Mesodermal cell (in vitro differentiated cells): ENCODE measurements around the gene PDE1A.

Experiments used
- H3K27ac ChIP-seq: 2 replicates; pipeline ENCODE4 v1.7.0; 2013; ENCODE audit warnings: mild to moderate bottlenecking, low read depth, low read length, moderate library complexity; ENCODE audit not compliant: severe bottlenecking
- H3K36me3 ChIP-seq: 2 replicates; pipeline ENCODE4 v1.7.1; 2013; ENCODE audit warnings: mild to moderate bottlenecking, low read length, moderate library complexity; ENCODE audit not compliant: control insufficient read depth, insufficient read depth
- H3K4me1 ChIP-seq: one replicate; pipeline ENCODE4 v1.7.1; 2013; ENCODE audit warnings: mild to moderate bottlenecking, low read length; ENCODE audit not compliant: insufficient read depth, control insufficient read depth, poor library complexity, severe bottlenecking
- H3K4me3 ChIP-seq: 2 replicates; pipeline ENCODE4 v1.7.0; 2013; ENCODE audit warnings: low read length, control low read depth, mild to moderate bottlenecking; ENCODE audit not compliant: insufficient read depth, poor library complexity, severe bottlenecking; ENCODE audit errors: extremely low read depth
- H3K9me3 ChIP-seq: 2 replicates; pipeline ENCODE4 v1.7.1; 2013; ENCODE audit warnings: mild to moderate bottlenecking, low read length, moderate library complexity; ENCODE audit not compliant: control insufficient read depth
- WGBS, 2 experiments: methylation state at CpG; one replicate each; pipeline ENCODE4 v1.1.5; 2013; ENCODE audit warnings: missing lambda C conversion rate in 2 of 2; ENCODE audit not compliant: insufficient coverage in 2 of 2; 5-methylcytosine and 5-hydroxymethylcytosine counted together

Gene PDE1A

DNA sequence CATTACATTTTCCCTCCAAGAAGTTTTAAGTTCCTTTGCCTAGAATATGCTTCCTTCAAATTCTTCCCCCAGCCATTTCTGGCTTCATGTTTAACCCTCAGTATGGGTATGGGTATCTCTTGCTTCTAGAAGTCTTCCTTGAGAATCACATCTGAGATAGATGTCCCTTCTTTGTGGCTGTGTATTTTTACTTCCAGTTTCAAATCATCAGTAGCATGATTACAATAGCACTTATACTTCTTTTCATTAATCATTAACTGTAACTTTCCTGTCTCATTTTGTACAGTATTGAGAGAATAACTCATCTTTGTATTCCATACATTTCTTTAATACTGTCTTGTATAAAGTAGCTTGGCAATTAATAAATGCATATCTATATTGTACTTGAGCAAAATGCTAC lies 17.3 kb upstream of the PDE1A start:
- Histone ChIP-seq H3K9me3 (no peaks in the 10 kb centered on the region), H3K4me1 (no peaks in the 10 kb centered on the region), H3K4me3 (no peak overlapping the region)

DNA sequence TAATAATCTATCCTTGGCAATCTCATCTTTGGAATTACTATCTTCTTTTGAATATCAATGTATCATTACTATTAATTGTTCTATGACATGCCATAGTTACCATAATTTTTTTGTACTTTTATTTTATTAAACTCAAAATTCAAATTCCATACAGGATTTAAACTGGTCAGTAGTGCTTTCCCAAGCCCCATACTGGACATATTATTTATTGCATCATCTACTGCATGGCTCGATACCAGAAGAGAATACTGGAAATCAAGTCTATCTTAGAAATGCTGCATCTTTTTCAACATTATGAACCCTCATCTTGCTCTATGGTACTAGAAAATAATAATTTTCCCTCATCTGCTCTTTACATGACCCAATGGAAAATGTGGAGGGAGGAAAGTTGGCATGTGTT lies 9.4 kb upstream of the PDE1A start:
- Histone ChIP-seq H3K4me3 (no peak overlapping the region), H3K27ac (no peak overlapping the region), H3K4me1 (peaks cover 4% of the 10 kb centered on the region), H3K36me3 (no peaks in the 10 kb centered on the region), H3K9me3 (no peaks in the 10 kb centered on the region)
- WGBS, 2 experiments = no CpG with 5 or more reads among the region's 1 CpG

More for the DNA sequence above, 17.3 kb upstream of the PDE1A start:
- no peak overlapping the region for H3K27ac ChIP-seq
- no peaks in the 10 kb centered on the region for H3K36me3 ChIP-seq

DNA sequence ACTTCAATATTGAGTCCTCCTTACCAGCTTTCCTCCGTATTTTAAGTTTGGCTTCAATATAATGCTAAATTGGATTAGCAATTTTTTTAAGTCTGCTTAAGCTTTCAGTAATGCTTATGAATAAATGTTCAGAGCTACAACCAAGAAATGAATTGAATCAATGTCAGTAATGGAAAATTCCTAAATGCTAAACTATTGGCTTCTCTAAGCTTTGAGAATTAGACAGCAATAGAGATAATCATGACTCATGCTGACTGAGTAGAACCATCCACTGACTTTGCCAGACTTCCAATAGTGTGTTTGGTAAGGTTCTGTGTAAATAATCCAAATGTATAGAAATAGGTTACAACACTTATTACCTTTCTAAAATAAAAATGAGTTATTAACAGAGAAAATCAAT lies 8.9 kb upstream of the PDE1A start:
- H3K27ac ChIP-seq = no peak overlapping the region
- WGBS, 2 experiments = no CpG with 5 or more reads among the region's 1 CpG
- peaks cover 4% of the 10 kb centered on the region for H3K4me1 ChIP-seq
- H3K9me3 ChIP-seq = no peaks in the 10 kb centered on the region
- no peaks in the 10 kb centered on the region for H3K36me3 ChIP-seq
- no peak overlapping the region for H3K4me3 ChIP-seq

DNA sequence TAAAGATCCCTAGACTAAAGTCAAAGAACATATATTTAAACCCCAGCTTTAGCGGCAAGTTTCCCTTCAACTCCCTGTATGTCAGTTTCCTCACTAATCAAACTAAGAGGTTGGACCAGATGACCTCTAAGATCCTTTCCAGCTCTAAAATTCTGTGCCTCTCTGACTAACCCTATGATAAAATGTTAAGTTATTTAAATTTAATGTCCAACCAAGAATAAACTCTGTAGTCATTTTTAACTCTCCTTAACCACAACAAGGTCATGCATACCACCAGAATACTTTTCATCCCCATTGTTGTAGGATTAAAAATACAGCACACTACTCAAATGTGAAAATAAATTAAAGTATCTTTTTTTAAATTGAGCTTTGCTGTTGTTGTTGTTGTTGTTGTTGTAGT lies 5.2 kb upstream of the PDE1A start:
- Histone ChIP-seq H3K4me1 (peaks cover 4% of the 10 kb centered on the region), H3K9me3 (no peaks in the 10 kb centered on the region), H3K27ac (no peak overlapping the region), H3K4me3 (no peak overlapping the region), H3K36me3 (no peaks in the 10 kb centered on the region)
- 100% methylated on average over 1 of the region's 1 CpG; no CpG with 5 or more reads in 1 of the 2 experiments for WGBS, 2 experiments

DNA sequence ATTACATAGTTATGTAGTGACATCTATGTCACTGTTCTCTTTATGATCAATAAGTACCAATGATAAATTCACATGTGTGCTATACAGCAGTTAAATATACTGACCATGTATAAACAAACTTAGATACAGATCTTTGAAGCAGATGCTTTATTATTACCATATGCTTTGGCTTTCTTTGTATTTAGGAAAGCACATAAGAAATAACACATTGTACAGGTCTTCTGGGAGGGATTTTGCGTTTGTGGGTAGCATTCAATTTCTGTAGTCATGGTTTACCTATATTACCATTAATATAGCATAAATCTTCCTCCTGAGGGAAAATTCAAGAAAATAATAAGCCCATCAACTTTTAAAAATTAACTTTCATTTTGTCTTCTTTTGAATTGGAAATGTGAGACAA lies 1.6 kb upstream of the PDE1A start:
- H3K9me3 ChIP-seq = no peaks in the 10 kb centered on the region
- H3K4me3 ChIP-seq = no peak overlapping the region
- peaks cover 4% of the 10 kb centered on the region for H3K4me1 ChIP-seq
- no peaks in the 10 kb centered on the region for H3K36me3 ChIP-seq
- H3K27ac ChIP-seq = no peak overlapping the region
- WGBS, 2 experiments = no CpG with 5 or more reads among the region's 1 CpG

DNA sequence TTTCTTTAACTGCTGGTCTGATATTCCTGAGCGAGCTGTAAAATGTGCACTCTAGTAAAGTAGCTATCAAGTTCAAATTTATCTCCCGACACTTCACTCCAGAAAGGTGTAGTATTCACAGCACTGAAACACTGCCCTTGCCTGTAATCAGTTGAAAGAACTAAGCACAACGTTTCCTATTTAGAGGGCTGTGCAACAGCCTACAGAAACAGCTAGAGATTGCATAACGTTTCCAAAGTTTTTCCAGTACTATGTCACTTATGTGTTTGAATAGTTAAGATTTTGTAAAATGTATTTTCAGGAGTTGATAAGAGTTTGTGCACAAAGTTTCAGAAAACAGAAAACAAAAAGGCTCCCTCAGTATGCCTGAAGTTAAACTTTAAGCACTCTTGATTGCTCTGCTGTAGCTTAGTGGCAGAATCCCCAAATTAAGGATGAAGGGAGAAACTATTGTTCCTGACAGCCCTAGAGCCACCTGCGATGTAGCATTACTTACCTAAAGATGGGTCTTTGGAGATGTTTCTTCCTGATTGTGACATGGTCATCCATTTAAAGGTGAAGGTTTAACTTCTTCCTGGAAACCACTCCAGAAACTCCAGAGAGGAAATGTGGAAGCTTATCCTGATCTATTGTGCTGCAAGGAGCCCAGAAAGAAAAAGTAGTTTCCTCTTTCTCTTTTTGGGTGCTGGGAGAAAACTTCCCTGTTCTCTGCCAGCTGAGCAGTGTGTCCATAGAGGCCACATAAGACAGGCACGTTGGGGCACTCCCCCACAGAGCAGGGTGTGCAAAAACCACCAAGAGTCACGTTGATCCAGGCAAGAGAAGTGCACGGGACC lies 536 bp downstream of the PDE1A start:
- no peaks in the 10 kb centered on the region for H3K9me3 ChIP-seq

DNA sequence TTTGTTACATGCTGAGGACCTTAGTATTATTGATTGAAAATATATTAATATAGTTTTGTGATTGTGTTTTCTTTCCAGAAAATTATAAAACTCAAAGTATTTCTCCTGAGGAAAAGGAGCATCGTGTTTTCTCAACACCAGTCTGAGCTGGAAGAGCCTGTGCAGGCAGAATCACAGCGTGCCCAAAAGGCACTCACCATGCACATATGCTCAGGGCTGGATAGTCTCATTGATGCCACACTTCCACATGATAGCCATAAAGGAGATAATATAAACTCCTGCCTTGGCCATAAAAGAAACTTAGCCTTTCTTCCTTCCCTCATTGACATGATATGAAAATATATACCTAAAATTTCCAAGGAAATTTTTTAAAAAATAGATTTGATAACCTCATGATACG lies 4.0 kb downstream of the PDE1A start:
- Histone ChIP-seq H3K4me3 (no peak overlapping the region), H3K36me3 (no peaks in the 10 kb centered on the region), H3K9me3 (no peaks in the 10 kb centered on the region), H3K4me1 (peaks cover 4% of the 10 kb centered on the region), H3K27ac (no peak overlapping the region)
- 100% methylated on average over 2 of the region's 3 CpGs; no CpG with 5 or more reads in 1 of the 2 experiments for WGBS, 2 experiments

More for the DNA sequence above, 536 bp downstream of the PDE1A start:
- Histone ChIP-seq H3K4me1 (peaks cover 4% of the 10 kb centered on the region), H3K4me3 (no peak overlapping the region), H3K36me3 (no peaks in the 10 kb centered on the region), H3K27ac (peak overlapping the region; percentile 23)
- 90 to 93% methylated on average over 2 to 4 of the region's 8 CpGs for WGBS, 2 experiments

DNA sequence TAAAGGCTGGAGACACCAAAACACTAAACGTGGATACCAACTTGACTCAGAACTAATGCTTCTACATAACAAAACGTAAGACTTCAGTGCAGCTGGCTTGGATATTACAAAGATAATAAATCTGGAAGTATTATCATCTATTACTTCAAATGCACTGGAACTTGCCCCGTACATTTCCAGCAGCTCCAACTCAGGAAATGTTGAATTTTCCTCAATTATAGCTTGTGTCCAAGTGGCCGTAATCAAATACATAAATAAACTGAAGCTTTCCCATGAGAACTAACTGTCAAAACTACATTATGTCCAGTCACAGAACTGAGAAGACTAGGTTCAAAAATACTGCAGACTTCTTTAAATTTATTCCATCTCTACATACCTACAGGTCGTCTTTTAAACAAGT lies 6.2 kb downstream of the PDE1A start:
- Histone ChIP-seq H3K4me3 (no peak overlapping the region), H3K36me3 (no peaks in the 10 kb centered on the region), H3K4me1 (no peaks in the 10 kb centered on the region), H3K27ac (no peak overlapping the region), H3K9me3 (no peaks in the 10 kb centered on the region)
- WGBS, 2 experiments = 78 to 90% methylated on average over 2 to 3 of the region's 5 CpGs

DNA sequence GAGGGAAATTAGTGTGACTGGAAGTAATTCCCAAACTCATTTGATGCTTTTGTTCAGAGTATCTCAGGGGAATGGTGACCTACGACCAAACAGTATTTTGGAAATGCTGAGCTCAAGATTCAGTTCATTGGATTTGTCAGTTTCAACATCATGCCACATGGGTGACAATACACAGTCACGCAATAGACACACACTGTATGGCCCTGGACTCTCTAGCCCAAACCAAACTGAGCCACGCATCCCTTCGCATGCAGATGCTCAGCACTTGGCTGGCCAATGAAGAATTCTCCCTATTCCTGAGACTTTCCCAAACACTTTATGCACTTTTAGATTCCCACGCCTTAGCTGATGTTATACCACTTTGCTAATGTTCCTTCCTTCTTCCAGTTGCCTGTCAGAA lies 10.0 kb downstream of the PDE1A start:
- no peaks in the 10 kb centered on the region for H3K36me3 ChIP-seq
- 93 to 95% methylated on average over 5 of the region's 5 CpGs for WGBS, 2 experiments
- H3K27ac ChIP-seq = no peak overlapping the region
- no peak overlapping the region for H3K4me3 ChIP-seq
- H3K9me3 ChIP-seq = no peaks in the 10 kb centered on the region
- H3K4me1 ChIP-seq = no peaks in the 10 kb centered on the region

DNA sequence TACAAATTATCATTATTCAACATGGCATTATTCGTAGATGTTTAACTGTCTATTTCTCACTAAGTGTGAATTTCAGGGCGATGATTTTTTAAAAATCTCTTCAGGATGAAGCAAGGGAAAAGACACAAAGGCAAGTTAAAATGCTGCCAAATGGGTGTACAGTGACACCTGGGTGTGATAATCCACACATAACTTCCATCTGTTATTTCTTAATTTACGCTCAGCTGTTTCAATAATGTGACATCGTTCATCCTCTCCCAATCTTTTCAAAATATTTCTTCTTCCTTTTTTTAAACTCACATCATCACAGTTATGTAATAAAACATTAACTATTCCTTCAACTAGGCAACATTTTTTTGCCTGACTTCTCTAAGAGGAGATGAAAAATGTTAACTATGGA lies 10.6 kb downstream of the PDE1A start:
- no peaks in the 10 kb centered on the region for H3K36me3 ChIP-seq
- WGBS, 2 experiments = 95 to 96% methylated on average over 2 of the region's 4 CpGs
- no peak overlapping the region for H3K4me3 ChIP-seq
- no peak overlapping the region for H3K27ac ChIP-seq
- H3K4me1 ChIP-seq = no peaks in the 10 kb centered on the region
- H3K9me3 ChIP-seq = no peaks in the 10 kb centered on the region

DNA sequence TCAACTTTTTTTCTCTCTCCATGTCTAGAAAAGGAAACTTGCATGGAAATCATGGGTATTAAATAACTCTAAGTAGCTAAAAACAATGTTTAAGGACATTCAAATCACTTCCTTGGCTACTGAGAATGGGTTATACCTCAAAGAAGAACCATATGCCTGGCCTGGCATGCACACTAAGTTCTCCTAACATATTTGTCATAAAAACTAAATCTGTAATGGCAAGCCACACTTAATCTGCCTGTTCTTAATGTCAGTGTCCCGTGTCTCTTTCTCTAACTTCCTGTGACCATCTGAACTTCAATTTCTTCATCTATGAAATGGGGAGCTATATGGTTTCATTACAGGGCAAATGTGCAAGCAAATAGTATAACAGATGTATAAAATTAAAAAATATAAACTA lies 11.1 kb downstream of the PDE1A start:
- no peaks in the 10 kb centered on the region for H3K36me3 ChIP-seq
- no peak overlapping the region for H3K27ac ChIP-seq
- WGBS, 2 experiments = no CpG with 5 or more reads among the region's 1 CpG
- no peaks in the 10 kb centered on the region for H3K4me1 ChIP-seq
- H3K9me3 ChIP-seq = no peaks in the 10 kb centered on the region
- H3K4me3 ChIP-seq = no peak overlapping the region
